HG03460 (cell line): ENCODE results near the gene CHRNA5.

Experiments used
- ATAC-seq: cut with Tn5 transposase; IDR thresholded peaks from one replicate; pipeline ENCODE4 v1.9.1; 2021; ENCODE audit not compliant: unreplicated experiment

CHRNA5 gene

GRCh38 chr15:78620021-78620526 lies 54.8 kb downstream of the CHRNA5 start:
- ATAC-seq = no peak

- ATAC-seq = no peak
These were observed 55.5 kb downstream of the CHRNA5 start, which contains the start of gene CHRNA3 for GRCh38 chr15:78620527-78621421. Gene CHRNA3 (minus strand): TSS chr15:78620996. CDS start chr15:78620794, 202 bp downstream.

GRCh38 chr15:78621810-78622402 lies 56.6 kb downstream of the CHRNA5 start:
- ATAC-seq = no peak

- ATAC-seq = no peak
These were observed 58.6 kb downstream of the CHRNA5 start for GRCh38 chr15:78623786-78624497.

GRCh38 chr15:78624651-78625590 lies 59.6 kb downstream of the CHRNA5 start:
- ATAC-seq = no peak

- no peak for ATAC-seq
These were observed 60.4 kb downstream of the CHRNA5 start for GRCh38 chr15:78625606-78626280.

- no peak for ATAC-seq
These were observed 61.2 kb downstream of the CHRNA5 start for GRCh38 chr15:78626381-78626995.

- no peak for ATAC-seq
These were observed 62.0 kb downstream of the CHRNA5 start for GRCh38 chr15:78627348-78627747.

- no peak for ATAC-seq
These were observed 62.9 kb downstream of the CHRNA5 start for GRCh38 chr15:78628227-78628626.

GRCh38 chr15:78629031-78629715 lies 63.9 kb downstream of the CHRNA5 start:
- ATAC-seq = no peak

GRCh38 chr15:78629716-78630065 lies 64.4 kb downstream of the CHRNA5 start:
- no peak for ATAC-seq

- ATAC-seq = no peak
These were observed 65.7 kb downstream of the CHRNA5 start for GRCh38 chr15:78630886-78631633.

- no peak for ATAC-seq
These were observed 68.0 kb downstream of the CHRNA5 start for GRCh38 chr15:78633348-78633747.

- no peak for ATAC-seq
These were observed 69.2 kb downstream of the CHRNA5 start for GRCh38 chr15:78634210-78635145.

- no peak for ATAC-seq
These were observed 70.0 kb downstream of the CHRNA5 start for GRCh38 chr15:78635346-78635745.

GRCh38 chr15:78636378-78636859 lies 71.1 kb downstream of the CHRNA5 start:
- no peak for ATAC-seq
